NT2/D1 (cell line): ENCODE results near the gene BRPF1.

Source experiments
- SUZ12 ChIP-seq: IDR thresholded peaks from 2 replicates; pipeline ENCODE4 v1.6.1; 2011; ENCODE audit not compliant: insufficient read length, insufficient read depth; ENCODE audit errors: extremely low read depth
- YY1 ChIP-seq: IDR thresholded peaks from 2 replicates; pipeline ENCODE4 v1.6.1; 2011; ENCODE audit not compliant: insufficient read length, insufficient read depth

GRCh38 chr3:9767418-9767817, 35.9 kb downstream of the BRPF1 start:
- TF ChIP-seq SUZ12 (no peak), YY1 (no peak)
